Sigmoid colon (tissue), 7 donors: Measurements from ENCODE around the gene RELN. TPM values are rescaled to one million over a fixed set of nuclear protein-coding genes. Genes with fewer than 3 reads are reported as not detected.
"Not testable (repeated sequence)": the region's sequence is repeated elsewhere in the genome, so short reads cannot be mapped to it uniquely, and the experiment has no call there.

Source experiments
- DNase-seq: peaks from one replicate; pipeline ENCODE4 v3.0.0-alpha.2; 2019
- H3K27ac ChIP-seq, 4 donors: fragments of 200-600 bp; sonication (generic); one replicate each; pipeline ENCODE4 v1.5.1; 2016 to 2019; ENCODE audit warnings: mild to moderate bottlenecking in 1 of 4
- H3K27me3 ChIP-seq, 3 donors: fragments of 200-600 bp; sonication (generic); one replicate each; pipeline ENCODE4 v1.5.1; 2019; ENCODE audit warnings: mild to moderate bottlenecking in 1 of 3
- H3K36me3 ChIP-seq, 4 donors: fragments of 200-600 bp; sonication (generic); one replicate each; pipeline ENCODE4 v1.5.1; 2016 to 2019
- H3K4me1 ChIP-seq, 4 donors: fragments of 200-600 bp; sonication (generic); one replicate each; pipeline ENCODE4 v1.5.1; 2017 to 2019
- H3K4me3 ChIP-seq, 4 donors: fragments of 200-600 bp; sonication (generic); one replicate each; pipeline ENCODE4 v1.5.1; 2017 to 2019; ENCODE audit warnings: mild to moderate bottlenecking in 2 of 4, moderate library complexity in 1 of 4
- H3K9me3 ChIP-seq, 4 donors: fragments of 200-600 bp in 3 of 4; sonication (generic) in 3 of 4; one replicate each; pipeline versions ENCODE4 v1.5.1 to v1.6.1; 2013 to 2019
- EP300 ChIP-seq, 4 donors: sonication (generic); formaldehyde crosslinking; IDR thresholded peaks; one replicate each; pipeline ENCODE4 v1.6.1; 2017; ENCODE audit warnings: antibody characterized with exemption in 4 of 4
- POLR2A ChIP-seq, 2 donors: fragments of 450-650 bp; IDR thresholded peaks; one replicate each; pipeline ENCODE4 v1.6.1; 2016; ENCODE audit warnings: antibody characterized with exemption in 2 of 2, mild to moderate bottlenecking in 2 of 2, moderate library complexity in 2 of 2
- POLR2AphosphoS5 ChIP-seq, 4 donors: sonication (generic); formaldehyde crosslinking; IDR thresholded peaks; one replicate each; pipeline ENCODE4 v1.6.1; 2017; ENCODE audit warnings: antibody characterized with exemption in 4 of 4
- WGBS, 2 donors: extraction: QIAGEN DNeasy Blood & Tissue Kit; methylation state at CpG; one replicate each; pipeline ENCODE4 v1.1.7; 2013; 5-methylcytosine and 5-hydroxymethylcytosine counted together
- intact Hi-C: fragments of 100-400 bp; cut with DNase I; formaldehyde crosslinking; loops from one replicate; pipeline ENCODE4 v1.15.1; 2023
- polyA plus RNA-seq, 3 donors: library from polyadenylated mRNA; stranded (reverse); fragments of 200-250 nt; gene quantifications; one replicate each; pipeline ENCODE4 v1.2.3, GENCODE V29; 2013
- total RNA-seq, 4 donors: library from RNA; depleted of rRNA; stranded (reverse); fragments of >200 nt; gene quantifications; one replicate each; pipeline ENCODE4 v1.1.0, GENCODE V29; 2016
- TF ChIP-seq, protein P1 (sequence below), 4 experiments: fragments of 450-650 bp in 3 of 4; fragments of 200-600 bp in 1 of 4; IDR thresholded peaks; one replicate each; pipeline ENCODE4 v1.5.1; 2016 to 2019; ENCODE audit warnings: antibody characterized with exemption in 4 of 4, mild to moderate bottlenecking in 3 of 4, moderate library complexity in 2 of 4
- donor health status: healthy with polysubstance abuse.
- donor health status: Bipolar disorder and iron deficiency.
- donor health status: healthy.

The RELN gene
- total and polyA plus RNA-seq, 7 donors, result under 0.01 to 9.2 (median 4.3) TPM; not detected in 1

DNA sequence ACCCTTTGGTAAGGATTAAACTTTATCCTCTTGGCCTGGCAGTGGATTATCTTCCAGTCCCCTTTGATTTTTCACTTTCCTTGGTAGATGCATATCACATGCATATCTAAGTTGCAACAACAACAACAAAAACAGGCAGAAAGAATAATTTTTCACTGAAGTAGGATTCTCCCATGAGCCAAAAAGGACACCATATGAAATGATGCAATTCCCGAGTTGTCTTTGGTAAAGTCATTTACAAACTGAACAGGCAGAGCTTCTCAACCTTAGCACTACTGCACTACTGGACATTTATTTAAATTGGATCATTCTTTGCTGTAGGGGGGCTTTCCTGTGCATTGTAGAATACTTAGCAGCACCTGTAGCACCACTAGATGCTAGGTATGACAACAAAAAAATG, 195.0 kb downstream of the RELN start:
- Histone ChIP-seq H3K36me3 (no peaks in the 10 kb centered on the region), H3K9me3 (peaks cover 0 to 3% (median 0%) of the 10 kb centered on the region in 4 donors), H3K4me1 (no peaks in the 10 kb centered on the region), H3K4me3 (no peak overlapping the region), H3K27ac (no peak overlapping the region), H3K27me3 (no peaks in the 10 kb centered on the region)
- 87 to 88% methylated on average over 1 of the region's 1 CpG for whole genome bisulfite sequencing, 2 donors
- TF ChIP-seq EP300 (IDR thresholded peaks at IDR 0.05), result no peak
- TF ChIP-seq, protein P1, sequence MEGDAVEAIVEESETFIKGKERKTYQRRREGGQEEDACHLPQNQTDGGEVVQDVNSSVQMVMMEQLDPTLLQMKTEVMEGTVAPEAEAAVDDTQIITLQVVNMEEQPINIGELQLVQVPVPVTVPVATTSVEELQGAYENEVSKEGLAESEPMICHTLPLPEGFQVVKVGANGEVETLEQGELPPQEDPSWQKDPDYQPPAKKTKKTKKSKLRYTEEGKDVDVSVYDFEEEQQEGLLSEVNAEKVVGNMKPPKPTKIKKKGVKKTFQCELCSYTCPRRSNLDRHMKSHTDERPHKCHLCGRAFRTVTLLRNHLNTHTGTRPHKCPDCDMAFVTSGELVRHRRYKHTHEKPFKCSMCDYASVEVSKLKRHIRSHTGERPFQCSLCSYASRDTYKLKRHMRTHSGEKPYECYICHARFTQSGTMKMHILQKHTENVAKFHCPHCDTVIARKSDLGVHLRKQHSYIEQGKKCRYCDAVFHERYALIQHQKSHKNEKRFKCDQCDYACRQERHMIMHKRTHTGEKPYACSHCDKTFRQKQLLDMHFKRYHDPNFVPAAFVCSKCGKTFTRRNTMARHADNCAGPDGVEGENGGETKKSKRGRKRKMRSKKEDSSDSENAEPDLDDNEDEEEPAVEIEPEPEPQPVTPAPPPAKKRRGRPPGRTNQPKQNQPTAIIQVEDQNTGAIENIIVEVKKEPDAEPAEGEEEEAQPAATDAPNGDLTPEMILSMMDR (IDR thresholded peaks at IDR 0.05), result no peak
- no peak for TF ChIP-seq POLR2AphosphoS5 (IDR thresholded peaks at IDR 0.05)
- no peak for TF ChIP-seq POLR2A (IDR thresholded peaks at IDR 0.05)
- no peak for DNase-seq
- intact Hi-C loops, result no loop called here

DNA sequence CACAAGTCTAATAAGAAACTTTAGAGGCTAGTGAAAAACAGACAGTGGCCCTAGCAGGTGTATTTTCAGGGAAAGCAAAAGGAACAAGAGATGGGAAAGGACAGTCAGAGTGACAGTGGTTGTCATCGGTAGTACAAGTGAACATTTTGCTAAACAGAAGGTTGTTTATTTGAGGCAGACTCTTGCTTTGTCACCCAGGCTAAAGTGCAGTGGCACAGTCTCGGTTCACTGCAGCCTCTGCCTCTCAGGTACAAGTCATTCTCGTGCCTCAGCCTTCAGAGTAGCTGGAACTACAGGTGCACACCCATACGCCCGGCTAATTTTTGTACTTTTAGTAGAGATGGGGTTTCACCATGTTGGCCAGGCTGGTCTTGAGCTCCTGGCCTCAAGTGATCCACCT, 195.8 kb downstream of the RELN start:
- no peak overlapping the region for H3K27ac ChIP-seq
- 82 to 83% methylated on average over 5 of the region's 5 CpGs for WGBS, 2 donors
- intact Hi-C loops, result no loop called here
- no peak overlapping the region for H3K4me3 ChIP-seq
- TF ChIP-seq, protein P1 (IDR thresholded peaks at IDR 0.05), result no peak
- H3K27me3 ChIP-seq, result no peaks in the 10 kb centered on the region
- H3K36me3 ChIP-seq, result no peaks in the 10 kb centered on the region
- no peaks in the 10 kb centered on the region for H3K4me1 ChIP-seq
- DNase-seq, result no peak
- peaks cover 0 to 3% (median 0%) of the 10 kb centered on the region in 4 donors for H3K9me3 ChIP-seq

DNA sequence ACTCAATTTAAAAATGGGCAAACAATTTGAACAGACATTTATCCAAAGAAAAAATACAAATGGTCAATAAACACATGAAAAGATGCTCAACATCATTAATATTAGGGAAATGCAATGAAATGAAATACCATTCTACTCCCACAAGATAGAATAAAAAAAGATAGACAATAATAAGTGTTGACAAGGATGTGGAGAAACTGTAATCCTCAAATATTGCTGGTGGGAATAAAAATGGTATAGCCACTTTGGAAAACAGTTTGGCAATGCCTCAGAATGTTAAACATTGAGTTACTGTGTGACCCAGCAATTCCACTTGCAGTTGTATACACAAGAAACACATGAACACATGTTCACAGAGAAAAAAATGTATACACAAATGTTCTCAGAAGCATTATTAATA, 197.6 kb downstream of the RELN start:
- Histone ChIP-seq H3K27ac (no peak overlapping the region), H3K4me3 (no peak overlapping the region), H3K4me1 (no peaks in the 10 kb centered on the region), H3K9me3 (peaks cover 0 to 3% (median 0%) of the 10 kb centered on the region in 4 donors), H3K27me3 (no peaks in the 10 kb centered on the region), H3K36me3 (no peaks in the 10 kb centered on the region)
- intact Hi-C loops, result no loop called here
- TF ChIP-seq POLR2A (IDR thresholded peaks at IDR 0.05), result no peak
- TF ChIP-seq, protein P1 (IDR thresholded peaks at IDR 0.05), result no peak
- no peak for TF ChIP-seq POLR2AphosphoS5 (IDR thresholded peaks at IDR 0.05)
- TF ChIP-seq EP300 (IDR thresholded peaks at IDR 0.05), result no peak
- DNase-seq, result no peak

GRCh38 chr7:103787041-103787440, 202.4 kb downstream of the RELN start:
- H3K27ac ChIP-seq, DNase-seq, H3K4me1 ChIP-seq, H3K27me3 ChIP-seq, H3K36me3 ChIP-seq, H3K4me3 ChIP-seq, intact Hi-C loops, H3K9me3 ChIP-seq: not testable (repeated sequence)
- WGBS, 2 donors, result 76 to 89% methylated on average over 1 of the region's 1 CpG

- Histone ChIP-seq H3K9me3 (no peaks in the 10 kb centered on the region), H3K27ac (no peak overlapping the region), H3K27me3 (no peaks in the 10 kb centered on the region), H3K4me1 (no peaks in the 10 kb centered on the region), H3K36me3 (no peaks in the 10 kb centered on the region), H3K4me3 (no peak overlapping the region)
- intact Hi-C loops, result no loop called here
- no peak for DNase-seq
- 52 to 77% methylated on average over 1 of the region's 1 CpG for WGBS, 2 donors
- TF ChIP-seq, protein P1 (IDR thresholded peaks at IDR 0.05), result no peak
- no peak for TF ChIP-seq POLR2A (IDR thresholded peaks at IDR 0.05)
- TF ChIP-seq POLR2AphosphoS5 (IDR thresholded peaks at IDR 0.05), result no peak
- TF ChIP-seq EP300 (IDR thresholded peaks at IDR 0.05), result no peak
These were observed 204.7 kb downstream of the RELN start for GRCh38 chr7:103784646-103785286.
